ENCODE results near the gene B4GALT4.
"Not testable (repeated sequence)": the region's sequence is repeated elsewhere in the genome, so short reads cannot be mapped to it uniquely, and the experiment has no call there.

B4GALT4 gene

GRCh38 chr3:119240591-119241434 lies at the start of gene B4GALT4:
B4GALT4 (minus strand) TSS chr3:119240878; CDS start chr3:119230099, 10,779 bp downstream.
- DNase-seq = peak; percentile 84 to 93 (median 91)

- DNase-seq = no peak
Observed at GRCh38 chr3:119289404-119289770, 48.7 kb upstream of the B4GALT4 start.

- no peak for DNase-seq
Observed at GRCh38 chr3:119288669-119289403, 48.2 kb upstream of the B4GALT4 start.

- peak in 1 of 3 experiments; percentile 51 for DNase-seq
Observed at GRCh38 chr3:119279584-119280243, 39.0 kb upstream of the B4GALT4 start.

- DNase-seq = peak in 2 of 3 experiments; percentile 63 to 85
Observed at GRCh38 chr3:119279101-119279554, 38.5 kb upstream of the B4GALT4 start.

- DNase-seq = no peak
Observed at GRCh38 chr3:119276680-119277079, 36.0 kb upstream of the B4GALT4 start.

- not testable (repeated sequence) for DNase-seq
Observed at GRCh38 chr3:119270212-119270611, 29.5 kb upstream of the B4GALT4 start.

- no peak for DNase-seq
Observed at GRCh38 chr3:119261055-119261454, 20.4 kb upstream of the B4GALT4 start.

- no peak for DNase-seq
Observed at GRCh38 chr3:119259821-119260220, 19.1 kb upstream of the B4GALT4 start.

- DNase-seq = no peak
Observed at GRCh38 chr3:119258915-119259314, 18.2 kb upstream of the B4GALT4 start.

- DNase-seq = no peak
Observed at GRCh38 chr3:119257654-119258410, 17.2 kb upstream of the B4GALT4 start.

- no peak for DNase-seq
Observed at GRCh38 chr3:119257111-119257510, 16.4 kb upstream of the B4GALT4 start.

GRCh38 chr3:119255214-119255613 lies 14.5 kb upstream of the B4GALT4 start:
- no peak for DNase-seq

GRCh38 chr3:119245778-119246177 lies 5.1 kb upstream of the B4GALT4 start:
- peak in 2 of 3 experiments; percentile 22 to 43 for DNase-seq

- DNase-seq = peak in 1 of 3 experiments; percentile 9
Observed at GRCh38 chr3:119243712-119244111, 3.0 kb upstream of the B4GALT4 start.

- not testable (repeated sequence) for DNase-seq
Observed at GRCh38 chr3:119243058-119243529, 2.4 kb upstream of the B4GALT4 start.

GRCh38 chr3:119242387-119243057 lies 1.8 kb upstream of the B4GALT4 start:
- not testable (repeated sequence) for DNase-seq

- peak; percentile 42 to 78 (median 77) for DNase-seq
Observed at GRCh38 chr3:119240101-119240590, 532 bp downstream of the B4GALT4 start.

- DNase-seq = no peak
Observed at GRCh38 chr3:119239206-119239820, 1.4 kb downstream of the B4GALT4 start.

- no peak for DNase-seq
Observed at GRCh38 chr3:119238363-119238762, 2.3 kb downstream of the B4GALT4 start.

- no peak for DNase-seq
Observed at GRCh38 chr3:119237299-119237698, 3.4 kb downstream of the B4GALT4 start.
